ENCODE results near the gene DIS3L2.
"Not testable (repeated sequence)": the region's sequence is repeated elsewhere in the genome, so short reads cannot be mapped to it uniquely, and the experiment has no call there.

Gene DIS3L2

GRCh38 chr2:232061265-232061664, 99.8 kb downstream of the DIS3L2 start:
- DNase-seq: no peak

GRCh38 chr2:232073026-232073425, 111.5 kb downstream of the DIS3L2 start:
- DNase-seq: no peak

GRCh38 chr2:232073699-232074098, 112.2 kb downstream of the DIS3L2 start:
- no peak for DNase-seq

- no peak for DNase-seq
Measured at GRCh38 chr2:232075080-232075479, 113.6 kb downstream of the DIS3L2 start.

GRCh38 chr2:232075859-232076258, 114.3 kb downstream of the DIS3L2 start:
- DNase-seq: no peak

GRCh38 chr2:232076272-232076671, 114.8 kb downstream of the DIS3L2 start:
- no peak for DNase-seq

- DNase-seq: no peak
Measured at GRCh38 chr2:232076736-232077135, 115.2 kb downstream of the DIS3L2 start.

GRCh38 chr2:232085164-232085563, 123.7 kb downstream of the DIS3L2 start:
- DNase-seq: no peak

GRCh38 chr2:232085826-232086425, 124.4 kb downstream of the DIS3L2 start:
- DNase-seq: no peak

- DNase-seq: no peak
Measured at GRCh38 chr2:232088771-232089170, 127.3 kb downstream of the DIS3L2 start.

GRCh38 chr2:232094201-232094600, 132.7 kb downstream of the DIS3L2 start:
- DNase-seq: no peak

GRCh38 chr2:232094883-232095282, 133.4 kb downstream of the DIS3L2 start:
- no peak for DNase-seq

- peak in 1 of 5 donors; percentile 8 for DNase-seq
Measured at GRCh38 chr2:232097260-232097659, 135.7 kb downstream of the DIS3L2 start.

GRCh38 chr2:232097758-232098157, 136.2 kb downstream of the DIS3L2 start:
- no peak for DNase-seq

- DNase-seq: no peak
Measured at GRCh38 chr2:232102380-232102779, 140.9 kb downstream of the DIS3L2 start.

GRCh38 chr2:232103140-232103737, 141.7 kb downstream of the DIS3L2 start:
- no peak for DNase-seq

- DNase-seq: no peak
Measured at GRCh38 chr2:232104076-232104646, 142.6 kb downstream of the DIS3L2 start.

- no peak for DNase-seq
Measured at GRCh38 chr2:232111551-232111950, 150.0 kb downstream of the DIS3L2 start.

- peak in 1 of 5 donors; percentile 34 for DNase-seq
Measured at GRCh38 chr2:232113821-232114220, 152.3 kb downstream of the DIS3L2 start.

- not testable (repeated sequence) for DNase-seq
Measured at GRCh38 chr2:232115728-232116361, 154.3 kb downstream of the DIS3L2 start.

- no peak for DNase-seq
Measured at GRCh38 chr2:232116852-232117251, 155.3 kb downstream of the DIS3L2 start.

GRCh38 chr2:232117413-232117812, 155.9 kb downstream of the DIS3L2 start:
- no peak for DNase-seq

- DNase-seq: no peak
Measured at GRCh38 chr2:232120911-232121310, 159.4 kb downstream of the DIS3L2 start.

- DNase-seq: no peak
Measured at GRCh38 chr2:232124309-232124708, 162.8 kb downstream of the DIS3L2 start.
